A204.1 (cell line): ENCODE data around the gene ARID2.

Experiments
- FAIRE-seq: peaks from 2 replicates; lab custom pipeline; 2012; peaks lifted over from hg19 to GRCh38; lab: Jason Lieb, UNC

Gene ARID2

GRCh38 chr12:45944771-45945170, 215.3 kb downstream of the ARID2 start:
- FAIRE-seq: no peak

- no peak for FAIRE-seq
These were observed 216.9 kb downstream of the ARID2 start for GRCh38 chr12:45946435-45946834.

GRCh38 chr12:45948546-45948945, 219.0 kb downstream of the ARID2 start:
- FAIRE-seq: peak; percentile 6
